Stimulated activated CD4-positive, alpha-beta T cell treated with anti-CD3 and anti-CD28 coated beads, TNF-alpha, amount 100 ng/mL, for 1 hour (primary cell): Measurements from ENCODE around the gene EML2.
"Not testable (repeated sequence)": the region's sequence is repeated elsewhere in the genome, so short reads cannot be mapped to it uniquely, and the experiment has no call there.

ENCODE experiments used
- DNase-seq, 3 donors: peaks; one replicate each; pipeline ENCODE4 v3.0.0-alpha.2; 2020; ENCODE audit warnings: low read depth in 3 of 3, low spot score in 1 of 3

Gene EML2

DNA sequence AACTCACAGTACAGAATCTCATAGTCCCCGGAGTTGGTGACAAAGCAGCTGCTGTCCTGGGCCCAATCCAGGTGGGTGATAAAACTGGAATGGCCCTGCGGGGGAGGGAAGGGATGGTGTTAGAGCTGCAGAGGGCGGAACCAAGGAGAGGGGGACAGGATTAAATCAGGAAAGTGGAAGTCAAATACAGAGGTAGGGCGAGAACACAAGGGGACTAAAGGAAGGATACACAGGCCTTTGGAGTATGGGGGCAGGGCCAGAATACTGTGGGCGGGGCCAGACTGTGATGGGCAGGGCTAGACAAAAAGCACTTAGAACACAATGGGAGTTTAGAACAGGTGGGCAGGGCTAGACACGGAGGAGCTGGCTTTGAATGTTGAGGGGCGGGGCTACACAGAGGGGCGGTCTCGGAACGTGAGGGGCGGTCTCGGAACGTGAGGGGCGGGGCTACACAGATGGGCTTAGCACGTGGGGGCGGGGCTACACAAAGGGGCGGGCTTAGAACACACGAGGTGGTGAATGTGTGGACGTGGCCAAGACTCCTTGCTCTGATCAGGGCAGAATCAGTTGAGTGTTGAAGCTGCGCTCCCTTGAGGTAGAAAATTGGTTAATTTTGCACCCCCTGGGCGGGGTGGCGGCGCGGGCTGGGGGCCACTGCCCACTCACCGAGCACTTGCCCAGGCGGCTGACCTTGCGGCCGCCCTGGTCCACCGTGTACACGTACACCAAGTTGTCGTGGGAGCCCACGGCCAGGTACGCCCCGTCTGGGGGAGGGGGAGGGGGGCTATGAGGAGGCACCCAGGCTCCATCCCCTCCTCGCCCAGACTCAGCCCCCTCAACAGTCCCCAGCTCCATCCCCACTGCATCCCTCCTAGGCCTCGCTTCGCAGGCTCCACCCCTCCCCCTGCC is 23.1 kb downstream of the EML2 start:
- peak in 2 of 3 donors; percentile 22 to 64 for DNase-seq

DNA sequence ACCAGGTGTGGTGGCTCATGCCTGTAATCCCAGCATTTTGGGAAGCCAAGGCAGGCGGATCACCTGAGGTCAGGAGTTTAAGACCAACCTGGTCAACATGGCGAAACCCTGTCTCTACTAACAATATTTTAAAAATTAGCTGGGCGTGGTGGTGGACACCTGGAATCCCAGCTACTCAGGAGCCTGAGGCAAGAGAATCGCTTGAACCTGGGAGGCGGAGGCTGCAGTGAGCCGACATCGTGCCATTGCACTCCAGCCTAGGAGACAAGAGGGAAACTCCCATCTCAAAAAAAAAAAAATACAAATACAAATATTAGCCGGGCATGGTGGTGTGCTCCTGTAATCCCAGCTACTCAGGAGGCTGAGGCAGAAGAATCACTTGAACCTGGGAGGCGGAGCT is 24.1 kb downstream of the EML2 start:
- DNase-seq: not testable (repeated sequence)

DNA sequence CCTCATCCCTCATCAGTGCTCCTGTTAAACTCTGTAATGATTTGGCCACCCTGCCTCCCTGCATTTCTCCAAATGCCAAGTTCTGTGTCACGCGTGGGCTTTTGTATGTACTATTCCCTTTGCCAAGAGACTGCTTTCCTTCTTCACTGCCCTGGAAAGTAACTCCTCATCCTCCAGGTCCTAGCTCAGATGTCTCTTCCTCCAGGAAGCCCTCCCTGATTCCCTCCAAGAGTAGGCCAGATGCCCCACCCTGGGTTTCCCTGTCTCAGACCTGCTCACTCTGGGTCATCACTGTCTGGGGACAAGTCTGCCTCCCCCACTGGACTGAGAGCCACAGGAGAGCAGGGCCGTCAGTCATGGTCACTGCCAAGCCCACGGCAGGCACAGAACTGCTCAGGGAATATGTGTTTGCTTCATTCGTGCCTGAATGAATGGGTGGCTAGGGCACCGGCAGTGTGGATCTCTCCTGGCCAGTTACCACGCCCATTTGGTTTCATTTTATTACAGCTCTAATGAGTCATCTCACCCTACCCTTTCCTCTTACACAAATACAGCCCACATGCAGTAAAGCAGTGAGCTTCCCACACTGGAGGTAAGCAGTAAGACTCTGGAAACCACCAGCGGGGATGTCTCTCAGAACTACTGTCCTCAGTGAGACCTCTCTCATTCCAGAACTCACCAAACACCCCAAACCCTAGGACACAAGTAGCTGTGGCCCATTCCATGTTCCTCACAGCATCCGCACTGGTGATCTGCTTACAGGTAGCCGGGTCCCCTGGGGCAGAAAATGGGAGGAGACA is 25.1 kb downstream of the EML2 start:
- DNase-seq: no peak

DNA sequence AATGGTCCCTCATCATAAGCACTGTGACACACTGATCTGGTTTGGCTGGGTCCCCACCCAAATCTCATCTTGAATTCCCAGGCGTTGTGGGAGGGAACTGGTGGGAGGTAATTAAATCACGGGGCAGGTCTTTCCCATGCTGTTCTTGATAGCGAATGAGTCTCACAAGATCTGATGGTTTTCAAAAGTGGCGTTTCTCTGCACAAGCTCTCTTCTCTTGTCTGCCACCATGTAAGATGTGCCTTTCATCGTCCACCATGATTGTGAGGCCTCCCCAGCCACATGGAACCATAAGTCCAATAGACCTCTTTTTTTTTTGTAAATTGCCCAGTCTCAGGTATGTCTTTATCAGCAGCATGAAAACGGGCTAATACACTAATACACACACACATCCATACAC is 30.2 kb downstream of the EML2 start:
- DNase-seq: no peak

DNA sequence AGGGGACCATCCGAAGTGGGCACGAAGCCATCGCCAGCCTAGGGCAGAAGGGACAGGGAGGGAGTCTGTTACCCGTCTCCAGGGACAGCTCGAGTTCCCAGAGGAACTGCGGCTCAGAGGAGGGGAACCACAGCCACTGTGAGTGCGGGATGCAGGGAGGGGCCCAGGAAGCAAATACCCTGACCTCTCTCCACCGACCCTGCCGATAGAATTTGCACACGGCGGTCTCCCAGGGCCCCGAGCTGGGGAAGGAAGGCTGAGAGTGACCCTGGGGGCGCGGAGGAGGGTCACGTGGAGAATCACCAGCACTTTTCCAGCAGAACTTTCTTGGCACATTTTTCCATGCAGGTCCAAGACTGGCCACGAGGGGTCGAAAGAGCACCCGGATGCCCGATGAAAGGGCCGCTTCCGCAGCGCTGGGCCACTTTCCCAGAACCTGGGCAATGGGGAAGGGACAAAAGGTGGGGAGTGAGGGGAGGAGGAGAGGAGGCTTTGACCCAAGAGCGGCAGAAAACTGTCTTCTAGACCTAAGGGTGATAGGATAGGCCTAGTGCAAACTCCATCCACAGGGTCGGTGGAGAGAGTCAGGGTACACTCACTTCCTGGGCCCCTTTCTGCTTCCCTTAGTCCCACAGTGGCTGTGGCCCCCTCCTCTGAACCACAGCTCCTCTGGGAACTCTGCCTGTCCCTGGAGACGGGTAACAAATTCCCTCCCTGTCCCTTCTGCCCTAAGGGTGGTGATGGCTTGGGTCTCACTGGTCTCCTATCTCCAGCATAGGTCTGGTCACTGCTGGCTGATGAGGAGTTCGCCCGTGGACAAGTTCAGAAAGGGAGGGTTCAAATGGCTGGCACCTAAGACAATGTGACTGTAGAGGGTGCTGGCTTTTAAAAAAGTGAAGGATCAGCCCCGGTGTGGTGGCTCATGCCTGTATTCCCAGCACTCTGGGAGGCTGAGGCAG is 31.8 kb downstream of the EML2 start:
- DNase-seq: peak in 1 of 3 donors; percentile 35

DNA sequence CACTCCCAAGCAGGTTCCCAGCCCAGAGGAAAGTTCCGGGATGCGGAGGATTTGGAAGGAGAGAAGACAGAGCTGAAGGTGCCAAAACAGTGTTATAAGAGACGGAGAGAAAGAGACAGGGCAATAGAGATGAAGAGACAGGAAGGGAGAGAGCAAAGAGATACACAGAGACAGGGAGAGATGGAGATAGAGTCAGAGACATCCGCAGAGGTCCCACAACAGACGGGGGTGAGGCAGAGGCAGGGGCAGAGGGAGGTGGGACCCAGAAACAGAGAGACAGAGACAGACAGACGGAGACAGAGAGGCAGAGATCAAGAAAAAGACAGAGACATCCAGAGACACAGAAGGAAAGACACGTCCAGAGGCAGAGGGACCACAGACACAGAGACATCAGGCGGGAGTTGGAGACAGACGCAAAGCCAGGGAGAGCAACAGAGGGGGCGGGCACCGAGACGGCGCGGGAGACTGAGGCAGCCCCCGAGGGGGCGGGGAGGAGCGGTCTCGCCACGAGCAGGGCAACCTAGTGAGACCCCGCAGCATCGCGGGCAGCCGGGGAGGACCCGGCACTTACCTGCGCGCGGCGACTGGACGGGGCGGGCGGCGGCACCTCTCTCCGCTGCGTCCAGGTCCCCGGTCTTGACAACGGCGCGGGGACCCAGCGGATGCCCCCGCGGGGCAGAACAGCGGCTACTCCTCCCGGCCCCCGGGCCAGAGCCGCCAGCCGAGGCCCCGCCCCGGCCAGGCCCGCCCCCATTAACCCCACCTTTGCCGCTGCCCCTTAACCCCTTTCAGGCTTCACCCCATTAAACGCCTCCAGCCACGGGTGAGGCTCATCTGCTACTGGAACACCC is 37.4 kb downstream of the EML2 start, which contains the start of gene GPR4:
Gene GPR4, minus strand, starts transcription at position 689 of the 851 bp plus-strand sequence. CDS start 10,346 bp downstream, outside the sequence.
- DNase-seq: no peak

DNA sequence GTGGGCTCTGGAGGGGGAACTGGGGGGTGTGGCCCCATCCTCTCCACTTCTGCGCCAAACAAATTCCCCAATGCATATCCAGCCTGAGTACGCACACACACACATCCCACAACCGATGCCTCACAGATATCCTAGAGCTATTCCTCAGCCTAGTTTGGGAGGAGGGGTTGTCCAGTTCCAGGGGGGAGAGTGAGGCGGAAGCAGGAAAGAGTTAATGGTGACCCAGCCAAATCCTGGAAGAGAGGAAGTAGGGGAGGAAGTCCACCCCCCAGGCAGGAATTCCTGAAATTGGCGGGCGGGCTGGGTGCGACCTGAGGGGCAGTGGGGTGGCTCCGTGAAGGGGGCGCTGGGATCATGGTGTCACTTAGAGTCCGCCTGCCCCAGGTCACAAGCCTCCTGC is 38.1 kb downstream of the EML2 start:
- no peak for DNase-seq

DNA sequence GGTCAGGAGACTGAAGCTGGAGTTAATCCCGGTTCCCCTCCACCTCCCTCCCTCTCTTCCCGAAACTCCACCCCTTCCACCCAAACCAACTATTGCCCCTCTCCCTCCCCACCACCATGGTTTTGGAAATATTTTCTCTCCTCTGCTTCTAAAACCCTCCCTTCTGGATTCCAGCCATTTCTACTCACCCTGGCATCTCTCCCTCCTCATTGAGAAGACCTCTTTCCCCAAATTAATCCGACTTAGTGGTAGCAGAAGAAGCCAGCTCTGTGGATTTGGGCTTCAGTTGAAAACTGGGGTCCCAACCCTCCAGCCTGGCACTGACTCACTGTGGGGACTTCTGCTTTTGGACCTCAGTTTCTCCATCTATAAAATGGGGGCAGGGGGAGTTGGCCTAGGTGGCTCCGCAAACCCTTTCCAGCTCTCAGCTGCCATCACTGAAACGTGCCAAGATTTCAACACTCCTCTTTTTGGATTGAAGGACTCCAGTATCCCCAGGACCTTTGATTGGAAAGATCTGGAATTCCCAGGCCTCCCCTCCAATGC is 38.8 kb downstream of the EML2 start:
- DNase-seq: no peak

DNA sequence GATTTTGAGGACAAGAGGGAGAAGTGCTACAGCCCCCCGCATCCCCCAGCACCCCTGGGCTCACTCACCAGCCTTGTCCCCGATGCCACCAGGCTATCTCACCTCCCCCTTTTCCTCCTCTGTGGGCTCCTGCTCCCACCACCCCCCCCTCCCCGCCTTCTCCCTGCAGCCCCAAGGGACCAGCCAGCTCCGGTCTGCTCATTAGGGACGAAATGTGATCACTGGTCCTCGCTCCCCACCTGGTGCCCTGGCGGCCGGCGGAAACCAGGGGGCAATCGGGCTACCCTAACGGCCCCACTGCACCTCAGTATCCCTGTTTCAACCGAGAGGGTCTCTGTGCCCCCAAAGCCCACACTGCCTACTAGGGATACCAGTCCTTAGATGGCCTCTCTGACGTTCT is 39.9 kb downstream of the EML2 start:
- DNase-seq: no peak

DNA sequence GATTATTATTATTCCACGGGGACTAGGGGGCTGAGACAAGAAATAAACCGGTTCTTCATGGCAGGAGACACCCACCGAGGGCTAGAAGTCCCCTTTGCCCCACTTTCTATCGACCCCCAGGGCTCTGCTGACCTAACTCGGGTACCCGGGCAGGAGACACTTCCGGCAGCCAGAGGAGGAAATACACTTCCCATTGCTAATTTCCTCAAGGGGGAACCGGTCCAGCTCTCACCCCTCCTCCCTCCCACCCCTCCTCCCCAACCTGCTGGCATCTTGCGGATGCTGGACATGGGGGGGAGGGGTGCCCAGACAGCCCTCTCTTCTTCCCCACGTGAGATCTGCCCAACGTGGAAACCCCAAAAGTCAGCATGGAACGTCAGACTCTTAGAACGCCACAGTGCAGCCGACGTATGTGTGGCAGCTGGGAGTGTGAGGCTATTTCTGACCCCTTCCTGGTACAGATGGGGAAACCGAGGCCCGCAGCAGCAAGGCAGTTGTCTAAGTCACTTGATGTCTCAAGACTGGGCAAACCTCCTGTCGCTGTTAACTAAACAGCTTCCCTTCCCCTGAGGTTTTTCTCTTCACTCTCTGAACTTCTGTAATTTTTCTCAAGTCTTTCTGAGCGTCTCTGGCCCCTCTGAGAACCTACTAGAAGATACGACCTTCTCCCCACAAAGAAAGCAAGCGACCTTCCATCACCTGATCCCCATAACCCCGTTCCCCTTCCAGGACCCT is 40.8 kb downstream of the EML2 start:
- DNase-seq: no peak

DNA sequence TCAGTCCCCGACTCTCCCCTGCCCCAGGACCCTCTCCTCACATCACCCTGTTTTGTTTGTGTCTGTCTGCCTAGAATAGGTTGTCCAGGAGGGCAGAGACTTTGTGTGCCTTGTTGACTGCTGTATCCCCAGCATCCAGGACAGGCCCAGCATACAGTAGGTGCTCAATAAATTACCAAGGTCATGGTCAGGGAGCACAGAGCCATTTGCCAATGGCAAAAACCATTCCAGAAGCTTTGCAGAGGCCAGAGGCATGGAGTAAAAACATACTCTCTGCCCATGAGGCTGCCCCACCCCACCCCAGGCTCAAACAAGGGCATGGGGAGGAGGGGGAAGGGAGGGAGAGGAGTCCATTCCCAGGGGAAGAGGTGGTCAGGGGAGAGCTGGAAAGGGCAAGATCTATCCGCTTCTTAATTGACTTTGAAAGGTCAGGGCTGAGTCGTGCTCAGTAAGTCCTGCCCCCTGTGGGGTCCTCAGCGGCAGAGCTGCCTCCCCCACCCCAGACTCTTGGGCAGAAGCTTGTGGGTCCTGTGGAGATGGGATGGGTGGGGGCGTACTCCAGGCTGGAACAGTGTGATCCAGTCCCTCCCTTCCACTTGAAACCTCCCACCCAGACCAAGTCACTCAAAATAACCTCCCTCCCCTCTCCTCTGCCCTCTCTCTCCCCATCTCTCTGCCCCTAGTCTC is 41.6 kb downstream of the EML2 start:
- DNase-seq: no peak

DNA sequence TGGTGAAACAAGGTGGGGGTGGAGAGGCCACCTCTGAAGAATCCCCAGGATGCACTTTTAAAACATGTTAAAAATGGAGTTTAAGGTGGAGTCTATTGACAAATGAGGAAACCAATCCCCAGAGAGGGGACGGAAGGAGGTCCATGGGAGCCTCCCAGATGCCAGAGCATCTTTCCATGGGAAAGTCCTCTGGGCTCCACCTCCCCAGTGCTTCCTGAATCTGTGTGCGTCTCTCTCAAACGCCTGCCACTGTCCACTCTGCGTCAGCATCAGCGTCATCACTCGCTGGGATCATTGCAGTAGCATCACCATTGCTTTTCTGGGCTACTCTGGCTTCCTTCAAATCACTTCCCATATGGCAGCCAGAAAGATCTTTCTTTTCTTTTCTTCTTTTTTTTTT is 43.4 kb downstream of the EML2 start:
- DNase-seq: no peak

DNA sequence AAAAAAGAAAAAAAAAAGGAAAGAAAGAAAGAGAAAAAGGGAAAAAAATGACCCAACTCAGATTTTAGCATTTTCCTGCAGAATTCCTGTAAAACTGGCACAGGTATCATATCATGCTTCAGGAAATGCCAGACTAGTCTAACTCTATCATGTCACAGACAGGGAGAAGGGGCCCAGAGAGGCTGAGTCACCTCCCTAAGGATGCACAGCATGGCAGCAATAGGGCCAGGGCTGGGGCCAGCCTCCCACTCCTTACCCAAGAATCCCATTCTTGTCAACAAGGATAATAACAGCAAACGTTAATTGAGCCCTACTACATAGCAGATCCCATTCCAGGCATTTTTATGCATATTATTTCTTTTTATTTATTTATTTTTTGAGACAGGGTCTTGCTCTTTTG is 45.7 kb downstream of the EML2 start:
- DNase-seq: no peak

DNA sequence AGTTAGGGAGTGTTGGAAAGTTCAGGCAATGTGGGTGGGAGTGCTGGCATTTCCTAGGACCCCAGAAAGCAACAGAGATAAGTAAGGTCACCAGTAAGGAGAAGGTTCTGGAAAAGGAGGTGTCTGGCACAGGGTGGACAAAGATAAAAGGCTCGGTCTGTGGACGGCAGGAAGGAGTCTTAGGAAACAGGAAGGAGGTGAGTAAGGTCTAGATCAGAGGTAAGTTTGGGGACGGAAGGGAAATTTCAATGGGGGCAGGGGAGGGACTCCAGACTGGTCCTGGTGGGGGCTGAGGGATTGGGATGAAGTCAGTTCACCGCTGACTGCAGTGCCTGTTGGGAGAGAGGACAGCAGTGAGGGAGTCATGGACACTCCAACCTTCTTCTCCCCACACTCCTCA is 46.8 kb downstream of the EML2 start:
- DNase-seq: no peak

DNA sequence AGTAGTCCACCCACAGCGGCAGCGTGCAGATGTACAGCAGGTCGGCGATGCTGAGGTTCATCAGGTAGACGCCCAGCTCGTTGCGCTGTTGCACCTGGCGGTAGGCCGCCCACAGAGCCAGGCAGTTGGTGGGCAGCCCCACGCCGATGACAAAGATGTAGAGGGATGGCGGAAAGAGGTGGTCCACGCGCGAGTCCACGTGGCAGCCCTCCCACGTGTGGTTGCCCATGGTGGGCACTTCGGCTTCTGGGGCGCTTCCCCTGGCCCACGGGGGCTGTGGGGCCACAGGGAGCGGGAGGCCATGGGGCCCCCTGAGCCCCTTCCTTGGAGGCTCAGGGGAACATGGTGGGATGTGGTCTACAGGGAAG is 47.6 kb downstream of the EML2 start:
- DNase-seq: no peak

DNA sequence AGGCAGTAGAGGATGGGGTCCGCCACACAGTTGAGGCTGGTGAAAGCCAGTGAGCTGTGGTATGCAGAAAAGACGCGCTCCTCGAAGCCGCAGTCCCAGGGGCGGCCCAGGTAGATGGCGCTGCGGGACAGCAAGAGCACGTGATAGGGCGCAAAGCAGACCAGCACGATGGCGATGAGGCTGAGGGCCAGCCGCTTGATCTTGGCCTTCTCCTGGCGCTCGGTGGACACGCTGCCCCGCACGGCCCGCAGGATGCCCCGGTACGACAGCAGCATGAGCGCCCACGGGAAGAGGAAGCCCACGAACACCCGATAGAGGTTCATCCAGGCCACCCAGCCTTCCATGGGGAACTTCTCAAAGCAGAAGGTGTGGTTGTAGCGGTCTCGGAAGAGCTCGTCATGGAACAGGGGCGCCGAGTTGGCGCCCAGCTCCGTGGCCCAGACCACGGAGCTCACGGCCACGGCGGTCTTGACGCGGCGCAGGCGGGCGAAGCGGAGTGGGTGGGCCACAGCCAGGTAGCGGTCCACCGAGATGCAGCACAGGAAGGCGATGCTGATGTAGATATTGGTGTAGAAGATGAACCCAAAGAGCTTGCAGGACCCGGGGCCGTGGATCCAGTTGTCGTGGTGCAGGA is 48.1 kb downstream of the EML2 start:
- DNase-seq: peak in 1 of 3 donors; percentile 29

DNA sequence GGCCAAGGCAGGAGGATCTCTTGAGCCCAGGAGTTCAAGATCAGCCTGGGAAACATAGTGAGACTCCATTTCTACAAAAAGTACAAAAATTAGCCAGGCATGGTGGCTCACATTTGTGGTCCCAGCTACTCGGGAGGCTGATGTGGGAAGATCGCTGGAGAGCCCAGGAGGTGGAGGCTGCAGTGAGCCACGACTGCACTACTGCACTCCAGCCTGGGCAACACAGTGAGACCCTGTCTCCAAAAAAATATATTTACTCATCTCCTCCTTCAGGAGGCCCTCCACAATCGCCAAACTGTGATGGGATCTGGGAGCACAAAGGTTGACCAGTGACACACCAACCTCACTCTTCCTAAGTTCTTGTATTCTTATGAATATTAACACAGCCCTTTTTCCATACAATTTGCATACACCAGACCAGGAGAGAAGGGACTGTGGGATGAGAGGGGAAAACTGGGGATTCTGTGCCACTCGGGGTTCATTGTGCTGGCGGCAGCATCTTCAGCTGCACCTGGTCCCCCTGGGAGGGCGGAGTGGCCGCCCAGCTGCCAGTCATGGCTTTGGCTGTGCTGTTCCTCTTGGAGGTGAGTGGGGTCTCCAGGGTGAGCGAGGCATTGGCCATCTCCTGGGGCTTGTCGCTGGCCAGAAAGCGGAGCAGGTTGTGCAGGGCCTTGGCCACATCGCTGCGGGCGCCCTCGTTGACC is 48.7 kb downstream of the EML2 start:
- DNase-seq: no peak

DNA sequence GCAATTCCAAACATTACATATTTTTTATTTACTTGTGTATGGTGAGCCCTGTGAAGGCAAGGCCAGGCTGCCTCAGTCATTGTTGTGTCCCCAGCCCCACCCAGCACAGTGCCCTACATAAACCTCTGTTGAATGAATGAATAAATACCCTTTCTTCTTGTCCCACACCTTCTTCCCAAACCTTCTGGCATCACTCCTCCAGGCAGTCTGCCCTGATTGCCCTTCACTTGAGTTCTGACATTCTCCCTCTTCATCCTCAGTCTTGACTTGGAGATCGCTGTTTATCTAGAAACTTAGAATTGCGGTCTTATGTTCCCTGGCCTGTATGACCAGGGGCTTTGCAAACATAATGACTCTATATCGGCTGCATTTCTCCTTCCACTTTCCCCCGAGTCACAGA is 49.4 kb downstream of the EML2 start:
- no peak for DNase-seq
